OCI-LY1 (cell line): Measurements from ENCODE around the gene INPP4A.

Experiments used
- CTCF ChIP-seq: fragments of 200-600 bp; sonication (generic), shearing (Covaris generic); IDR thresholded peaks from 2 replicates; pipeline ENCODE4 v1.5.1; 2017; ENCODE audit warnings: mild to moderate bottlenecking, antibody characterized with exemption, low read length, moderate library complexity, mixed read lengths
- EZH2 ChIP-seq: fragments of 200-600 bp; sonication (generic), shearing (Covaris generic); IDR thresholded peaks from 2 replicates; pipeline ENCODE4 v1.8.0; 2017; ENCODE audit warnings: borderline replicate concordance, mixed run types, mild to moderate bottlenecking, antibody characterized with exemption, low read length, moderate library complexity, mixed read lengths

GRCh38 chr2:98550165-98550564 is 105.5 kb downstream of the INPP4A start:
- TF ChIP-seq CTCF: no peak
- no peak for TF ChIP-seq EZH2
